ENCODE results near the gene CALM3. TPM values are rescaled to one million over a fixed set of nuclear protein-coding genes. Genes with fewer than 3 reads are reported as not detected.
A peak's percentile ranks its signal among the peaks of the same experiment; 100 is the strongest.

The CALM3 gene
- total RNA-seq, 1 experiment from 2014 or later, result 343 TPM

DNA sequence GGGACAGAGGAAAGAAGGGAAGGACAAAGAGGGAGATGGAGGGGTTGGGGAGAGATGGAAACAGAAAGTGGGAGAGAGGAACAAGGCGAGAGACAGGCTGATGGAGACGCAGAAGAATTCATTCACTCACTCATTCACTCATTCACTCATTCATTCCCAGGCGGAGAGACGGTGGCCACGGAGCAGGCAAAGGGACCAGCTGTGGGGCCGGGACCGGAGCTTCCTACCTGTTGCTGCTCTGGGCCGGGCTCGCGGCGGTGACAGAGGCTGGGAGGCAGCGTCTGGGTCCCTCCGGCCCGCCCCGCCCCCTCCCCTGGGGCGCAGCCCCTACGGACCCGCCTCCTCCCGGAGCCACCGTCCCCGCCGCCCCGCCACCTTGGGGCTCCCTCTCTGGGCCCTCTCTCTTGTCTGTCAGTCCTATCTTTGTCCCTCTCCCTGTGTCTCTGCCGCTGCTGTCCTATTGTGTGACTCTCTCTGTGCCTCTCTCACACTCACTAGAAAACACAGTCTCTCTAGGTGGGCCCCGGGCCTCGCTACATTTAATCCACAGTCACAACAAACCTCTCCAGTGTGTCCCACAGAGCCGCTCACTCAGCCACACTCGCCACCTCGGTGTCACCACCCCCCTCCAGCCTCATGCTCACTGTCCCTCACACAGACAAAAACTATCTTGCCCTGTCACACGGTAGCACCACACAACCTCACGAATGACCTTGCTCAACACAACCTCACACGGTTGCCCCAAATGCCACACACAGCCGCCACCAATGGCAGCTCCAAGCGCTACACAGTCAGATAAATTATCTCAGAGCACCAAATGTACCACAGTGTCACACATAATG lies 35.0 kb downstream of the CALM3 start, which contains the start of gene GNG8:
Gene GNG8 (minus strand): TSS at position 283 of the 842 bp plus-strand sequence. CDS start 1,520 bp downstream, outside the sequence.
- no peak within 1 kb of the TSS for H3K23ac ChIP-seq (ENCODE audit: insufficient read length, low read depth, low read length)
- H3K23me2 ChIP-seq (ENCODE audit: insufficient read length, low read depth, low read length, poor library complexity, severe bottlenecking), result peaks cover 19% of the 10 kb centered on the region
- Mint-ChIP-seq H3K4me1 (peaks cover 18 to 21% of the 10 kb centered on the region in 2 experiments), H3K9me3 (no peaks in the 10 kb centered on the region), H3K36me3 (ENCODE audit: insufficient read depth in 1 of 3, low read depth in 3 of 3) (no peaks in the 10 kb centered on the region), H3K4me3 (peak within 1 kb of the TSS; percentile 30 to 91), H3K27ac (no peak within 1 kb of the TSS), H3K27me3 (ENCODE audit: low read depth) (peaks cover 56% of the 10 kb centered on the region)
- H3T11ph ChIP-seq (ENCODE audit: low read length), result no peak within 1 kb of the TSS
- no peak within 1 kb of the TSS for H3K56ac ChIP-seq (ENCODE audit: insufficient read length, low read depth, low read length)
- no peaks in the 10 kb centered on the region for H3K79me2 ChIP-seq (ENCODE audit: insufficient read depth, low read length)
- no peak within 1 kb of the TSS for H3K9ac ChIP-seq (ENCODE audit: extremely low read depth, insufficient read length, low read length)
- no peak within 1 kb of the TSS for H2BK120ac ChIP-seq (ENCODE audit: low read depth, low read length, poor library complexity, severe bottlenecking)
- H3K4me2 ChIP-seq (ENCODE audit: insufficient read depth, insufficient read length, low read length), result peak within 1 kb of the TSS; percentile 85
- H2BK5ac ChIP-seq (ENCODE audit: insufficient read length, low read length), result no peak within 1 kb of the TSS
- H3K4ac ChIP-seq (ENCODE audit: low read depth, low read length), result no peak within 1 kb of the TSS
- H3K9me3 ChIP-seq (ENCODE audit: control insufficient read depth, low read depth, low read length), result no peaks in the 10 kb centered on the region
- no peak within 1 kb of the TSS for H4K91ac ChIP-seq (ENCODE audit: insufficient read length, low read depth, low read length)
- no peak within 1 kb of the TSS for H3K27ac ChIP-seq (ENCODE audit: insufficient read length, low read depth, low read length)
- H3K4me1 ChIP-seq (ENCODE audit: insufficient read depth, low read length), result peaks cover 4% of the 10 kb centered on the region; the same call in 1 of the 2 replicates
- DNase-seq, result no peak
- no peak within 1 kb of the TSS for H2BK20ac ChIP-seq (ENCODE audit: low read depth, low read length, poor library complexity, severe bottlenecking)
- H2AK5ac ChIP-seq (ENCODE audit: insufficient read length, low read length), result no peak within 1 kb of the TSS
- no peak within 1 kb of the TSS for H2BK12ac ChIP-seq (ENCODE audit: insufficient read length, low read depth, low read length)
- no peak within 1 kb of the TSS for H2AFZ ChIP-seq (ENCODE audit: low read length)
- peaks cover 28% of the 10 kb centered on the region for H3K27me3 ChIP-seq (ENCODE audit: insufficient read depth, low read length)
- H4K5ac ChIP-seq (ENCODE audit: insufficient read length, low read depth, low read length), result no peak within 1 kb of the TSS
- H3K14ac ChIP-seq (ENCODE audit: insufficient read depth, low read length), result no peak within 1 kb of the TSS
- no CpG with 5 or more reads among the region's 34 CpGs for WGBS (ENCODE audit: extremely low coverage, insufficient read length, low lambda C conversion rate)
- H4K20me1 ChIP-seq (ENCODE audit: control insufficient read depth, insufficient read depth, insufficient read length), result no peaks in the 10 kb centered on the region
- no peaks in the 10 kb centered on the region for H3K79me1 ChIP-seq (ENCODE audit: insufficient read depth, low read depth, low read length, poor library complexity, severe bottlenecking)
- TF ChIP-seq, protein P1, sequence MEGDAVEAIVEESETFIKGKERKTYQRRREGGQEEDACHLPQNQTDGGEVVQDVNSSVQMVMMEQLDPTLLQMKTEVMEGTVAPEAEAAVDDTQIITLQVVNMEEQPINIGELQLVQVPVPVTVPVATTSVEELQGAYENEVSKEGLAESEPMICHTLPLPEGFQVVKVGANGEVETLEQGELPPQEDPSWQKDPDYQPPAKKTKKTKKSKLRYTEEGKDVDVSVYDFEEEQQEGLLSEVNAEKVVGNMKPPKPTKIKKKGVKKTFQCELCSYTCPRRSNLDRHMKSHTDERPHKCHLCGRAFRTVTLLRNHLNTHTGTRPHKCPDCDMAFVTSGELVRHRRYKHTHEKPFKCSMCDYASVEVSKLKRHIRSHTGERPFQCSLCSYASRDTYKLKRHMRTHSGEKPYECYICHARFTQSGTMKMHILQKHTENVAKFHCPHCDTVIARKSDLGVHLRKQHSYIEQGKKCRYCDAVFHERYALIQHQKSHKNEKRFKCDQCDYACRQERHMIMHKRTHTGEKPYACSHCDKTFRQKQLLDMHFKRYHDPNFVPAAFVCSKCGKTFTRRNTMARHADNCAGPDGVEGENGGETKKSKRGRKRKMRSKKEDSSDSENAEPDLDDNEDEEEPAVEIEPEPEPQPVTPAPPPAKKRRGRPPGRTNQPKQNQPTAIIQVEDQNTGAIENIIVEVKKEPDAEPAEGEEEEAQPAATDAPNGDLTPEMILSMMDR (conservative IDR thresholded peaks at IDR 0.05), result no peak
- H3K18ac ChIP-seq (ENCODE audit: insufficient read length, low read depth, low read length), result no peak within 1 kb of the TSS
- H2BK15ac ChIP-seq (ENCODE audit: low read depth, low read length), result no peak within 1 kb of the TSS
- H4K8ac ChIP-seq (replicated peaks; ENCODE audit: insufficient read length, low read depth, low read length), result no peak within 1 kb of the TSS

All from H9 (cell line).